SK-N-SH (cell line): ENCODE data around the gene RSRC1.

Source experiments
- CTCF ChIP-seq: fragments of 200-600 bp; sonication (generic); IDR thresholded peaks from 2 replicates; pipeline ENCODE4 v1.6.1; 2017; ENCODE audit warnings: antibody characterized with exemption, mild to moderate bottlenecking, moderate library complexity
- POLR2AphosphoS5 ChIP-seq: IDR thresholded peaks from 2 replicates; pipeline ENCODE4 v1.6.1; 2012; ENCODE audit warnings: low read depth, low read length

- TF ChIP-seq POLR2AphosphoS5: no peak
- TF ChIP-seq CTCF: no peak
Measured at GRCh38 chr3:158072790-158073189, 37.1 kb upstream of the RSRC1 start.
